Stimulated activated CD4-positive, alpha-beta T cell treated with anti-CD3 and anti-CD28 coated beads, Interleukin-12 subunit alpha, Interleukin-12 subunit beta, amount 100 ng/mL, for 24 hours (primary cell): ENCODE data around the gene ACVRL1.

Source experiments
- DNase-seq, 2 experiments: peaks; one replicate each; pipeline ENCODE4 v3.0.0-alpha.2; 2020; ENCODE audit warnings: low read depth in 2 of 2

The ACVRL1 gene

GRCh38 chr12:51898506-51898905, 8.8 kb upstream of the ACVRL1 start:
- DNase-seq = no peak

DNA sequence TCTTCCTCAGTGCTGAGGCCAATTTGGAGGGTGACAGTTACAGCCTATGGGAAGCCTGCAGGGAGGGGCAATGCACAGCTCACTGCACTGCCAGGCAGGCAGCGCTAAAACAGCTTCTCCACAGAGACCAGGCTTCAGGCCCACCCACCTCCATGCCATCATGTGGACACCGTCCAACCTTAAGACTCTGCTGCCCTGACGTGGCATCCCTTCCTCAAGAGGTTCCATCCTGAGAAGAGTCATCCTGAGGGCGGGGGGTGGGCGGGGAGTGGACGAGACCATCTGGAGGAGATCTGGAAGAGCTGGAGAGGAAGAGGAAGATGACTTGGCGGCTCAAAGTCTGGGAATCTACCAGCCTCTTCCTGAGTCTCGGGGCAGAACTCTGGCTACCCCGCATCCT, 8.4 kb upstream of the ACVRL1 start:
- no peak for DNase-seq

DNA sequence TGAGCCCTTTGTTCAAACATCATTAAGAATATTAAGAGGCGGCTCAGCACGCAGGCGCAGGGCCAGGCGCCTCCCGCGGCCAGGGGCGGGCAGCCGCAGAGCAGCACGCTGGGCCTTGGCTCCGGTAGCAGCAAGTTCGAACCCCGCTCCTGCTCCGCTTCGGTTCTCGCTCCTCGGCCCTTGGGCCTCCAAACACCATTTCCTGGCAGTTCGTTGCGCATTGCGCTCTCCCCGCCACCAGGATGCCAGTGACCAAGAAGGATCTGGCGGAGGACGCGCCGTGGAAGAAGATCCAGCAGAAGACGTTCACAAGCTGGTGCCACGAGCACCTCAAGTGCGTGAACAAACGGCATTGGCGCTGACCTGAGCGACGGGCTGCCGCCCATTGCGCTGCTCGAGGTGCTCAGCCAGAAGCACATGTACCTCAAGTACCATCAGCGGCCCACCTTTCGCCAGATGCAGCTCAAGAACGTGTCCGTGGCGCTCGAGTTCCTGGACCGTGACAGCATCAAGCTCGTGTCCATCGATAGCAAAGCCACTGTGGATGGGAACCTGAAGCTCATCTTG, 6.9 kb upstream of the ACVRL1 start:
- no peak for DNase-seq

DNA sequence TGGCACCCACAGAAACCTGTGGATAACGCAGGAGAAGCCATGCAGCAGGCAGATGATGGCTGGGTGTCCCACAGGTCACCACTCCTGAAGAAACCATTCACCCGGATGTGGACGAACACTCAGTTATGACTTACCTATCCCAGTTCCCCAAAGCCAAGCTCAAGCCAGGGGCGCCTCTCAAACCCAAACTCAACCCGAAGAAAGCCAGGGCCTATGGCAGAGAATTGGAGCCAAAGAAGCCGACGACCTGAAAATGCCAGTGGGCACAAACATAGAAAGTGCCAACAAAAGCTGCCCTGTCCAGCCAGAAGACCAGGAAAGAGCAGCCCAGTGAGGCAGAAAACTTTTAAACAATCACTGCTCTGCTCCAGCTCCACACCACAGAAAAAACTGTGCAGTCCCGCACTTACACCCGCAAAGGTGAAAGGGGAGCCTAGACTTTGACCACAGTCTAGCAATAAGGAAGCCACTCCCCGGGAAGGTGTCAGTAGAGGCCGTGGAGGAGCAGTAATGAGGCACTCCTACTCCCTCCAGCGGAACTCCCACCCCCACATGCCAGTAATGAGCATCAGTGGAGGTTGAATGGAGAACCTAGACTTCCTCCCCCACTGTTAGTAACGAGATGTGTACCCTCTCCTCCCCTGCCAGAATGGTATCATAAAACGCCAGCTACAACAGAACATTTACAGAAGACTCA, 6.0 kb upstream of the ACVRL1 start:
- no peak for DNase-seq

DNA sequence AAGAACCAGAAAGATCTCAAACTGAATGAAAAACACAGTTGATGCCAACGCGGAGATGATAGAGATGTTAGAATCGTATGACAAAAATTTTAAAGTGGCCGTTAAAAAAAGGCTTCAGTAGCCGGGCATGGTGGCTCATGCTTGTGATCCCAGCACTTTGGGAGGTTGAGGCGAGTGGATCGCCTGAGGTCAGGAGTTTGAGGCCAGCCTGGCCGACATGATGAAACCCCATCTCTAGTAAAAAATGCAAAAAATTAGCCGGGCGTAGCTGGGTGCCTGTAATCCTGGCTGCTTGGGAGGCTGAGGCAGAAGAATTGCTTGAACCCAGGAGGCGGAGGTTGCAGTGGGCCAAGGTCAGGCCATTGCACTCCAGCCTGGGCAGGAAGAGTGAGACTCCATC, 5.4 kb upstream of the ACVRL1 start:
- DNase-seq = no peak

GRCh38 chr12:51904951-51905470, 2.3 kb upstream of the ACVRL1 start:
- DNase-seq = no peak

- DNase-seq = no peak
Observed at GRCh38 chr12:51905471-51906429, 1.6 kb upstream of the ACVRL1 start.

- no peak for DNase-seq
Observed at GRCh38 chr12:51906430-51907082, 748 bp upstream of the ACVRL1 start.

- DNase-seq = no peak
Observed at GRCh38 chr12:51907856-51908425, 637 bp downstream of the ACVRL1 start.

- DNase-seq = no peak
Observed at GRCh38 chr12:51908876-51909592, 1.7 kb downstream of the ACVRL1 start.

- no peak for DNase-seq
Observed at GRCh38 chr12:51910168-51910567, 2.9 kb downstream of the ACVRL1 start.

GRCh38 chr12:51910691-51911090, 3.4 kb downstream of the ACVRL1 start:
- DNase-seq = no peak

DNA sequence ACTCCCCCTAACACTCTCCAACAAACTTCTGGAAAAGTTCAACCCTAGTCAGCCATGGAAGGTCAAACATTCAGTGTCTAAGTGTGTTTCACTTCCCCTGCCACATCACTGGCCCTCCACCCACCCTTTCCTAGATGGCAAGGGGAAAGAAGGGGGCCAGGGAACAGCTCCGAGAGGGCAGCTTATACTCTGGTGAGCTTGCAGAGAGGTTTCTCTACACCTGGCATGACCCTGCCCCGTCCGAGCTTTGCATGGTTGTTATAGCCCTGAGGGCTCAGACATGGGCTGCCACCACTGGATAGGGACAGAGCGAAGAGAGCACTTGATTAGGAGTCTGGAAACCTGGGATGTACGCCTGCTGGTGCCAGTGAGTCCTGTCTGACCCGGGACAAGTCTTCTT, 4.0 kb downstream of the ACVRL1 start:
- DNase-seq = no peak

- DNase-seq = no peak
Observed at GRCh38 chr12:51911788-51912711, 4.7 kb downstream of the ACVRL1 start.

- no peak for DNase-seq
Observed at GRCh38 chr12:51913071-51914033, 6.0 kb downstream of the ACVRL1 start.

DNA sequence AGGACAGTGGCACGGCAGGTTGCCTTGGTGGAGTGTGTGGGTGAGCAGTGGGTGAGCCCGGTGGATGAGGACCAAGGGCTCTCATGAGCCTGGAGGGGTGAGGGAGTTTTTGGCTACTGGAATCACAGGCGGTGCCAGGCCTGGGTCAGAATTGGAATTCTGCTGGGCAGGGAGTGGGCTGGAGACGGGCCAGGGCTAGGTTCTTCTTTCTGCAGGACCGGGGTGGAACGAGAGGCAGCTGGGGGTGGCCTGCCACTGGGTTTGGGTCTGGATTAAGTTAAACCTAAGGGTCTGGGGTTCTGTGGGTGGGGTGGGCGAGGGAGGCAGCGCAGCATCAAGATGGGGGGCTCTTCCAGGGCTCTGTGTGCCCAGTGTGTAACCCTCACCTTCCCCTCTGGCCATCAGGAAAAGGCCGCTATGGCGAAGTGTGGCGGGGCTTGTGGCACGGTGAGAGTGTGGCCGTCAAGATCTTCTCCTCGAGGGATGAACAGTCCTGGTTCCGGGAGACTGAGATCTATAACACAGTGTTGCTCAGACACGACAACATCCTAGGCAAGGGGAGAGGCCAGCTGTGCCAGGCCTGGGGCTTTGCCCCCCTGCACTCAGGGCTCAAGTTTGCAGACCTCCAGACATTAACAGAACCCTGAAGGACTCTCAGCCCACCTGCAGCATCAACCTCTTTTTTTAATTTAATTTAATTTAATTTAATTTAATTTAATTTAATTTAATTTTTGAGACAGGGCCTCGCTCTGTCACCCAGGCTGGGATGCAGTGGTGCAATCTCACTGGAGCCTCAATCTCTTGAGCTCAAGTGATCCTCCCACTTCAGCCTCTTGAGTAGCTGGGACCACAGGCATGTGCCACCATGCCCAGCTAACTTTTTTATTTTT, 7.0 kb downstream of the ACVRL1 start:
- DNase-seq = no peak

DNA sequence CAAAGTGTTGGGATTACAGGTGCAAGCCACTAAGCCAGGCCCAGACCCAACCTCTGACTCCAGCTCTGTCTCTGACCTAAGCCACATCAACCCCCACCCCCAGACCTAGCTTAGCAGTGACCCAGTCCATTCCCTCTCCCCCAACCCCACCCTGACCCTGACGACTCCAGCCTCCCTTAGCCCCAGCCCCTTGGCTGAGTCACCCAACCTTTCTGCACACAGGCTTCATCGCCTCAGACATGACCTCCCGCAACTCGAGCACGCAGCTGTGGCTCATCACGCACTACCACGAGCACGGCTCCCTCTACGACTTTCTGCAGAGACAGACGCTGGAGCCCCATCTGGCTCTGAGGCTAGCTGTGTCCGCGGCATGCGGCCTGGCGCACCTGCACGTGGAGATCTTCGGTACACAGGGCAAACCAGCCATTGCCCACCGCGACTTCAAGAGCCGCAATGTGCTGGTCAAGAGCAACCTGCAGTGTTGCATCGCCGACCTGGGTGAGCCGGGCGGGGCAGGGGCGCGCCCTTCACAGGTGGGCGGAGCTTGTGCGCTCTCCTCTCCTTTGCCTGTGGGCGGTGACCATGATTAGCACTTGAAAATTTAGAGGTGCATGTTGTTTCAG, 7.8 kb downstream of the ACVRL1 start:
- no peak for DNase-seq
